NB4 (cell line): ENCODE measurements around the gene OR2A2.

Experiments
- CTCF ChIP-seq: IDR thresholded peaks from one replicate; pipeline ENCODE4 v1.5.1; 2012; ENCODE audit warnings: low read depth, low read length
- MAX ChIP-seq: IDR thresholded peaks from 2 replicates; pipeline ENCODE4 v1.6.1; 2011; ENCODE audit warnings: low read depth, low read length
- POLR2A ChIP-seq: IDR thresholded peaks from 2 replicates; pipeline ENCODE4 v1.6.1; 2011; ENCODE audit warnings: mild to moderate bottlenecking; ENCODE audit not compliant: insufficient read length; ENCODE audit errors: extremely low read depth

GRCh38 chr7:144122876-144123275 lies 13.5 kb downstream of the OR2A2 start, which contains the start of gene OR2A14:
- TF ChIP-seq CTCF, result no peak
- no peak for TF ChIP-seq MAX
- TF ChIP-seq POLR2A, result no peak
